ENCODE results near the gene PTPRJ.

DNA sequence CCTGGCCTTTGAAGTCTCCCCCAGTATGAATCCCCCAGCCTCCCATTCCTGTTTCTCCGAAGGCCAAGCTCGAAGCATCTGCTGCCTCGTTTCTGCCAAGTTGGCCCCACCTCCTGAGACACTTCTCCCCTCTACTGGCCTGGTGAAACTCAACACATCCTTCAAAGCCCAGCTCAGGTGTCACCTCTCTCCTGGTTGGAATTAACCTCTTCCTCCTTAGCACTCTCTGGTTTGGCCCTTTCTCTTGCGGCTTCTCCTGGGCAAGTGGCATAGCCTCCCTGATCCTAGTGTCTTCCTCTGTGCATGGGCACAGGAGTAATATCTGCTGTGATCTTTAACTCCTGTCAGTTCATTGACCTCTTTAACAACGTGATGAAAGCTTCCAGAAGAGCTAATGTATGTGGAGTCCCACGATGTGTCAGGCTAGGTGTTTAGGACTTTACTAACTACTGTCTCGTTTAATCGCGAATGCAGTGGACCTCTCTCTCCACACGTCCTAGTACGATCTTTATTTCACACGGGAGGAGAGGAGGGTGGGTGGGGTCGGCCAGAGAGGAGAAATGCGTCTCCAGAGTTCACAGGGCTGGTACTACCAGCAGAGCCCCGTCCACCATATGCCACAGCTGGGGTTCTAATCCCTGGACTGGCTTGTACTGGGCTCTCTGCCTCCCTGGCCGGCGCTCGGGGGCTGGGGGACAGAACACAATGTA, 826 bp upstream of the PTPRJ start:
- TF ChIP-seq, protein P1, sequence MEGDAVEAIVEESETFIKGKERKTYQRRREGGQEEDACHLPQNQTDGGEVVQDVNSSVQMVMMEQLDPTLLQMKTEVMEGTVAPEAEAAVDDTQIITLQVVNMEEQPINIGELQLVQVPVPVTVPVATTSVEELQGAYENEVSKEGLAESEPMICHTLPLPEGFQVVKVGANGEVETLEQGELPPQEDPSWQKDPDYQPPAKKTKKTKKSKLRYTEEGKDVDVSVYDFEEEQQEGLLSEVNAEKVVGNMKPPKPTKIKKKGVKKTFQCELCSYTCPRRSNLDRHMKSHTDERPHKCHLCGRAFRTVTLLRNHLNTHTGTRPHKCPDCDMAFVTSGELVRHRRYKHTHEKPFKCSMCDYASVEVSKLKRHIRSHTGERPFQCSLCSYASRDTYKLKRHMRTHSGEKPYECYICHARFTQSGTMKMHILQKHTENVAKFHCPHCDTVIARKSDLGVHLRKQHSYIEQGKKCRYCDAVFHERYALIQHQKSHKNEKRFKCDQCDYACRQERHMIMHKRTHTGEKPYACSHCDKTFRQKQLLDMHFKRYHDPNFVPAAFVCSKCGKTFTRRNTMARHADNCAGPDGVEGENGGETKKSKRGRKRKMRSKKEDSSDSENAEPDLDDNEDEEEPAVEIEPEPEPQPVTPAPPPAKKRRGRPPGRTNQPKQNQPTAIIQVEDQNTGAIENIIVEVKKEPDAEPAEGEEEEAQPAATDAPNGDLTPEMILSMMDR (conservative IDR thresholded peaks at IDR 0.05): no peak
- TF ChIP-seq EZH2 (IDR thresholded peaks at IDR 0.05; ENCODE audit: low read depth): no peak

Measured in PC-9 (cell line).